Measurements from ENCODE around the gene DNAL1. TPM values are rescaled to one million over a fixed set of nuclear protein-coding genes. Genes with fewer than 3 reads are reported as not detected.

The DNAL1 gene
- total RNA-seq, 1 experiment from 2014 or later: 14.6 TPM

DNA sequence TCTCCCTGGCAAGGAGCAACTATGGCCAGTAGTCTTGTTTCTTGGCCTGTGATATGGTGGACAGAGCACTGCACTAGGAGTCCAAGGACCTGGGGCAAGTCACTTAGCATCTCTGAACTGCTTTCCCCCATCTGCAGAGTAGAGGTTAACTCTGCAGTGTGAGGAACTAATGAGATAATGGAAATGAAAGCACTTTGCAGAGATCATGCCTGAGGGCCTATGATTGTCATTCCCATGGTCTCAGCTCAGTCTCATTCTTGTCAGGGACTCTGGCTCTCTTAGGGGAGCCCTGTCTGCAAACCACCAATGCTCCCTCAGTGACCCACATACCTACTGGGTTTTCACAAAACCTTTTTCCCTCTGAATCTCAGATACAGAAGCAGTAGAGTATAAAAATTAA, 75.8 kb downstream of the DNAL1 start:
- Histone ChIP-seq H3K9ac (ENCODE audit: low read length) (no peak overlapping the region), H3K4me2 (ENCODE audit: low read length) (no peak overlapping the region), H3K4me3 (replicated peaks in 1 of 2; ENCODE audit: low read depth in 1 of 2, low read length in 2 of 2) (no peak overlapping the region), H4K20me1 (ENCODE audit: insufficient read depth) (no peaks in the 10 kb centered on the region), H3K9me2 (ENCODE audit: insufficient read depth) (no peaks in the 10 kb centered on the region), H3K9me3 (ENCODE audit: control insufficient read depth in 1 of 2, insufficient read depth in 1 of 2, low read depth in 1 of 2, low read length in 2 of 2) (no peaks in the 10 kb centered on the region), H2AFZ (ENCODE audit: low read depth, low read length, poor library complexity, severe bottlenecking) (no peak overlapping the region), H3K27me3 (ENCODE audit: insufficient read depth, low read length) (no peaks in the 10 kb centered on the region), H3K79me2 (ENCODE audit: insufficient read depth, low read length) (no peaks in the 10 kb centered on the region), H3K4me1 (ENCODE audit: control insufficient read depth in 1 of 2, insufficient read depth in 2 of 2, low read length in 2 of 2) (peaks cover 0 to under 1% of the 10 kb centered on the region in 2 experiments; a peak in 1 of 4 replicates), H3K36me3 (ENCODE audit: control insufficient read depth in 1 of 2, insufficient read depth in 2 of 2, low read length in 2 of 2) (peaks cover 35 to 48% of the 10 kb centered on the region in 2 experiments; a peak in 3 of 4 replicates), H3K27ac (ENCODE audit: low read depth, low read length) (no peak overlapping the region)
- no peak for TF ChIP-seq SRF (IDR thresholded peaks at IDR 0.05; ENCODE audit: low read depth)
- no peak for TF ChIP-seq CEBPB (IDR thresholded peaks at IDR 0.05; ENCODE audit: low read depth)
- no peak for TF ChIP-seq CBX3 (IDR thresholded peaks at IDR 0.05; ENCODE audit: low read depth)
- no peak for TF ChIP-seq YY1 (IDR thresholded peaks at IDR 0.05; ENCODE audit: extremely low read depth, insufficient replicate concordance, low read depth, low read length)
- TF ChIP-seq ZNF274 (IDR thresholded peaks at IDR 0.05; ENCODE audit: low read depth, low read length): no peak
- TF ChIP-seq EZH2 (IDR thresholded peaks at IDR 0.05): no peak
- TF ChIP-seq ELF1 (IDR thresholded peaks at IDR 0.05; ENCODE audit: borderline replicate concordance, low read depth): no peak
- TF ChIP-seq SIN3A (IDR thresholded peaks at IDR 0.05; ENCODE audit: low read depth): no peak
- no peak for TF ChIP-seq ZFX (IDR thresholded peaks at IDR 0.05)
- TF ChIP-seq EGR1 (IDR thresholded peaks at IDR 0.05; ENCODE audit: low read depth): no peak
- TF ChIP-seq TCF7L2 (IDR thresholded peaks at IDR 0.05; ENCODE audit: borderline replicate concordance, extremely low read depth, insufficient read depth, insufficient read length): no peak
- TF ChIP-seq SP1 (IDR thresholded peaks at IDR 0.05; ENCODE audit: low read depth): no peak
- TF ChIP-seq, protein P1, sequence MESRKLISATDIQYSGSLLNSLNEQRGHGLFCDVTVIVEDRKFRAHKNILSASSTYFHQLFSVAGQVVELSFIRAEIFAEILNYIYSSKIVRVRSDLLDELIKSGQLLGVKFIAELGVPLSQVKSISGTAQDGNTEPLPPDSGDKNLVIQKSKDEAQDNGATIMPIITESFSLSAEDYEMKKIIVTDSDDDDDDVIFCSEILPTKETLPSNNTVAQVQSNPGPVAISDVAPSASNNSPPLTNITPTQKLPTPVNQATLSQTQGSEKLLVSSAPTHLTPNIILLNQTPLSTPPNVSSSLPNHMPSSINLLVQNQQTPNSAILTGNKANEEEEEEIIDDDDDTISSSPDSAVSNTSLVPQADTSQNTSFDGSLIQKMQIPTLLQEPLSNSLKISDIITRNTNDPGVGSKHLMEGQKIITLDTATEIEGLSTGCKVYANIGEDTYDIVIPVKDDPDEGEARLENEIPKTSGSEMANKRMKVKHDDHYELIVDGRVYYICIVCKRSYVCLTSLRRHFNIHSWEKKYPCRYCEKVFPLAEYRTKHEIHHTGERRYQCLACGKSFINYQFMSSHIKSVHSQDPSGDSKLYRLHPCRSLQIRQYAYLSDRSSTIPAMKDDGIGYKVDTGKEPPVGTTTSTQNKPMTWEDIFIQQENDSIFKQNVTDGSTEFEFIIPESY (IDR thresholded peaks at IDR 0.05; ENCODE audit: extremely low read depth, insufficient replicate concordance, low read length): no peak
- TF ChIP-seq, protein P2, sequence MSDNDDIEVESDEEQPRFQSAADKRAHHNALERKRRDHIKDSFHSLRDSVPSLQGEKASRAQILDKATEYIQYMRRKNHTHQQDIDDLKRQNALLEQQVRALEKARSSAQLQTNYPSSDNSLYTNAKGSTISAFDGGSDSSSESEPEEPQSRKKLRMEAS (IDR thresholded peaks at IDR 0.05): no peak
- TF ChIP-seq FOSL1 (IDR thresholded peaks at IDR 0.05; ENCODE audit: low read depth): no peak
- TF ChIP-seq, protein P3, sequence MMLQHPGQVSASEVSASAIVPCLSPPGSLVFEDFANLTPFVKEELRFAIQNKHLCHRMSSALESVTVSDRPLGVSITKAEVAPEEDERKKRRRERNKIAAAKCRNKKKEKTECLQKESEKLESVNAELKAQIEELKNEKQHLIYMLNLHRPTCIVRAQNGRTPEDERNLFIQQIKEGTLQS (IDR thresholded peaks at IDR 0.05): no peak
- TF ChIP-seq POLR2A (IDR thresholded peaks at IDR 0.05; ENCODE audit: borderline replicate concordance, extremely low read depth, insufficient read depth, insufficient read length): no peak
- TF ChIP-seq RAD21 (IDR thresholded peaks at IDR 0.05; ENCODE audit: low read depth): no peak
- TF ChIP-seq, protein P4, sequence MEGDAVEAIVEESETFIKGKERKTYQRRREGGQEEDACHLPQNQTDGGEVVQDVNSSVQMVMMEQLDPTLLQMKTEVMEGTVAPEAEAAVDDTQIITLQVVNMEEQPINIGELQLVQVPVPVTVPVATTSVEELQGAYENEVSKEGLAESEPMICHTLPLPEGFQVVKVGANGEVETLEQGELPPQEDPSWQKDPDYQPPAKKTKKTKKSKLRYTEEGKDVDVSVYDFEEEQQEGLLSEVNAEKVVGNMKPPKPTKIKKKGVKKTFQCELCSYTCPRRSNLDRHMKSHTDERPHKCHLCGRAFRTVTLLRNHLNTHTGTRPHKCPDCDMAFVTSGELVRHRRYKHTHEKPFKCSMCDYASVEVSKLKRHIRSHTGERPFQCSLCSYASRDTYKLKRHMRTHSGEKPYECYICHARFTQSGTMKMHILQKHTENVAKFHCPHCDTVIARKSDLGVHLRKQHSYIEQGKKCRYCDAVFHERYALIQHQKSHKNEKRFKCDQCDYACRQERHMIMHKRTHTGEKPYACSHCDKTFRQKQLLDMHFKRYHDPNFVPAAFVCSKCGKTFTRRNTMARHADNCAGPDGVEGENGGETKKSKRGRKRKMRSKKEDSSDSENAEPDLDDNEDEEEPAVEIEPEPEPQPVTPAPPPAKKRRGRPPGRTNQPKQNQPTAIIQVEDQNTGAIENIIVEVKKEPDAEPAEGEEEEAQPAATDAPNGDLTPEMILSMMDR (IDR thresholded peaks at IDR 0.05 in 2 of 3, conservative IDR thresholded peaks at IDR 0.05 in 1 of 3; ENCODE audit: borderline replicate concordance in 1 of 3, insufficient read depth in 1 of 3, low read depth in 2 of 3, low read length in 2 of 3): no peak
- TF ChIP-seq EZH2phosphoT487 (IDR thresholded peaks at IDR 0.05; ENCODE audit: borderline replicate concordance): no peak
- intact Hi-C loops (cut with micrococcal nuclease): no loop called here
- BruUV-seq (replicated peaks): no TSS peak
- RAD21 ChIA-PET (ENCODE audit: low non-redundant PET in 1 of 2, low total read pairs in 2 of 2, uncharacterized antibody in 2 of 2, unreplicated experiment in 2 of 2): no interaction called here
- no peak for DNase-seq (ENCODE audit: low read depth, low spot score)
- POLR2A ChIA-PET: no interaction called here
- CTCF ChIA-PET: no interaction called here
- no peak for ATAC-seq
